Measurements from ENCODE around the gene PTPRG. TPM values are rescaled to one million over a fixed set of nuclear protein-coding genes. Genes with fewer than 3 reads are reported as not detected.

The PTPRG gene
- total and polyA plus RNA-seq, 4 donors = 3.6 to 35.6 (median 8.1) TPM

- Histone ChIP-seq H3K27me3 (ENCODE audit: control insufficient read depth in 4 of 4, insufficient read depth in 4 of 4, low read length in 3 of 4) (no peaks in the 10 kb centered on the region), H3K9ac (ENCODE audit: low read depth in 1 of 2, low read length in 2 of 2) (no peak overlapping the region), H3K4me1 (ENCODE audit: control insufficient read depth in 4 of 4, insufficient read depth in 4 of 4, low read length in 3 of 4) (peaks cover 3 to 9% (median 6%) of the 10 kb centered on the region in 4 donors), H3K9me3 (ENCODE audit: control insufficient read depth in 4 of 4, low read length in 3 of 4) (no peaks in the 10 kb centered on the region), H3K4me3 (ENCODE audit: low read depth in 1 of 3, low read length in 3 of 3) (no peak overlapping the region), H3K36me3 (ENCODE audit: control insufficient read depth in 4 of 4, insufficient read depth in 3 of 4, low read depth in 1 of 4, low read length in 3 of 4) (no peaks in the 10 kb centered on the region), H3K27ac (ENCODE audit: low read depth in 1 of 2, low read length in 2 of 2) (no peak overlapping the region)
- 87% methylated on average over 5 of the region's 5 CpGs for WGBS
- DNase-seq (ENCODE audit: low spot score) = no peak
- TF ChIP-seq FOXA1 (IDR thresholded peaks at IDR 0.05) (no peak), HNF4A (conservative IDR thresholded peaks at IDR 0.05) (no peak), GABPA (IDR thresholded peaks at IDR 0.05 in 1 of 2, conservative IDR thresholded peaks at IDR 0.05 in 1 of 2) (no peak), NR2F2 (IDR thresholded peaks at IDR 0.05) (no peak), SP1 (IDR thresholded peaks at IDR 0.05) (no peak), HNF4G (IDR thresholded peaks at IDR 0.05) (no peak), RAD21 (IDR thresholded peaks at IDR 0.05) (no peak), ATF3 (IDR thresholded peaks at IDR 0.05) (no peak), FOXA2 (IDR thresholded peaks at IDR 0.05) (no peak), REST (IDR thresholded peaks at IDR 0.05) (no peak), JUND (IDR thresholded peaks at IDR 0.05) (no peak), EGR1 (IDR thresholded peaks at IDR 0.05; ENCODE audit: low read depth in 2 of 2) (no peak), ZBTB33 (IDR thresholded peaks at IDR 0.05) (no peak), TAF1 (conservative IDR thresholded peaks at IDR 0.05) (no peak), YY1 (IDR thresholded peaks at IDR 0.05) (no peak), RXRA (IDR thresholded peaks at IDR 0.05) (no peak)
- TF ChIP-seq, protein P1, sequence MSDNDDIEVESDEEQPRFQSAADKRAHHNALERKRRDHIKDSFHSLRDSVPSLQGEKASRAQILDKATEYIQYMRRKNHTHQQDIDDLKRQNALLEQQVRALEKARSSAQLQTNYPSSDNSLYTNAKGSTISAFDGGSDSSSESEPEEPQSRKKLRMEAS (IDR thresholded peaks at IDR 0.05) = no peak
Observed at GRCh38 chr3:61736506-61736905, 175.1 kb downstream of the PTPRG start.

GRCh38 chr3:61739640-61740039 is 178.3 kb downstream of the PTPRG start:
- no peak for DNase-seq (ENCODE audit: low spot score)
- 97% methylated on average over 1 of the region's 1 CpG for WGBS
- H3K27ac ChIP-seq (ENCODE audit: low read depth in 1 of 2, low read length in 2 of 2) = no peak overlapping the region

More at GRCh38 chr3:61739640-61740039, 178.3 kb downstream of the PTPRG start:
- Histone ChIP-seq H3K9ac (ENCODE audit: low read depth in 1 of 2, low read length in 2 of 2) (no peak overlapping the region), H3K4me3 (ENCODE audit: low read depth in 1 of 3, low read length in 3 of 3) (no peak overlapping the region), H3K9me3 (ENCODE audit: control insufficient read depth in 4 of 4, low read length in 3 of 4) (no peaks in the 10 kb centered on the region), H3K36me3 (ENCODE audit: control insufficient read depth in 4 of 4, insufficient read depth in 3 of 4, low read depth in 1 of 4, low read length in 3 of 4) (no peaks in the 10 kb centered on the region), H3K4me1 (ENCODE audit: control insufficient read depth in 4 of 4, insufficient read depth in 4 of 4, low read length in 3 of 4) (peaks cover 2 to 13% (median 9%) of the 10 kb centered on the region in 4 donors), H3K27me3 (ENCODE audit: control insufficient read depth in 4 of 4, insufficient read depth in 4 of 4, low read length in 3 of 4) (no peaks in the 10 kb centered on the region)
- no peak for TF ChIP-seq ZBTB33 (IDR thresholded peaks at IDR 0.05)
- TF ChIP-seq FOXA1 (IDR thresholded peaks at IDR 0.05) = no peak
- no peak for TF ChIP-seq ATF3 (IDR thresholded peaks at IDR 0.05)
- TF ChIP-seq GABPA (IDR thresholded peaks at IDR 0.05 in 1 of 2, conservative IDR thresholded peaks at IDR 0.05 in 1 of 2) = no peak
- TF ChIP-seq, protein P2, sequence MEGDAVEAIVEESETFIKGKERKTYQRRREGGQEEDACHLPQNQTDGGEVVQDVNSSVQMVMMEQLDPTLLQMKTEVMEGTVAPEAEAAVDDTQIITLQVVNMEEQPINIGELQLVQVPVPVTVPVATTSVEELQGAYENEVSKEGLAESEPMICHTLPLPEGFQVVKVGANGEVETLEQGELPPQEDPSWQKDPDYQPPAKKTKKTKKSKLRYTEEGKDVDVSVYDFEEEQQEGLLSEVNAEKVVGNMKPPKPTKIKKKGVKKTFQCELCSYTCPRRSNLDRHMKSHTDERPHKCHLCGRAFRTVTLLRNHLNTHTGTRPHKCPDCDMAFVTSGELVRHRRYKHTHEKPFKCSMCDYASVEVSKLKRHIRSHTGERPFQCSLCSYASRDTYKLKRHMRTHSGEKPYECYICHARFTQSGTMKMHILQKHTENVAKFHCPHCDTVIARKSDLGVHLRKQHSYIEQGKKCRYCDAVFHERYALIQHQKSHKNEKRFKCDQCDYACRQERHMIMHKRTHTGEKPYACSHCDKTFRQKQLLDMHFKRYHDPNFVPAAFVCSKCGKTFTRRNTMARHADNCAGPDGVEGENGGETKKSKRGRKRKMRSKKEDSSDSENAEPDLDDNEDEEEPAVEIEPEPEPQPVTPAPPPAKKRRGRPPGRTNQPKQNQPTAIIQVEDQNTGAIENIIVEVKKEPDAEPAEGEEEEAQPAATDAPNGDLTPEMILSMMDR (IDR thresholded peaks at IDR 0.05; ENCODE audit: low read depth, low read length, missing input control) = no peak
- no peak for TF ChIP-seq EGR1 (IDR thresholded peaks at IDR 0.05; ENCODE audit: low read depth in 2 of 2)
- TF ChIP-seq RXRA (IDR thresholded peaks at IDR 0.05) = no peak
- TF ChIP-seq HNF4A (conservative IDR thresholded peaks at IDR 0.05) = no peak
- TF ChIP-seq HNF4G (IDR thresholded peaks at IDR 0.05) = no peak
- no peak for TF ChIP-seq SP1 (IDR thresholded peaks at IDR 0.05)

All from liver (tissue), 9 donors.